ENCODE data around the gene ELMO1.

- TF ChIP-seq CTCF (IDR thresholded peaks at IDR 0.05; ENCODE audit: low read depth, low read length) (no peak), POLR2A (IDR thresholded peaks at IDR 0.05; ENCODE audit: extremely low read depth, insufficient read length) (no peak)
Observed at GRCh38 chr7:36871863-36872262, 576.8 kb downstream of the ELMO1 start.

Data from NB4 (cell line).